NCI-H446 treated with DMSO at 0.1 percent for 48 hours (cell line): ENCODE measurements around the gene SORCS2.

Experiments
- DNase-seq: peaks from one replicate; lab custom pipeline; 2025; lab: John Stamatoyannopoulos, UW

The SORCS2 gene

DNA sequence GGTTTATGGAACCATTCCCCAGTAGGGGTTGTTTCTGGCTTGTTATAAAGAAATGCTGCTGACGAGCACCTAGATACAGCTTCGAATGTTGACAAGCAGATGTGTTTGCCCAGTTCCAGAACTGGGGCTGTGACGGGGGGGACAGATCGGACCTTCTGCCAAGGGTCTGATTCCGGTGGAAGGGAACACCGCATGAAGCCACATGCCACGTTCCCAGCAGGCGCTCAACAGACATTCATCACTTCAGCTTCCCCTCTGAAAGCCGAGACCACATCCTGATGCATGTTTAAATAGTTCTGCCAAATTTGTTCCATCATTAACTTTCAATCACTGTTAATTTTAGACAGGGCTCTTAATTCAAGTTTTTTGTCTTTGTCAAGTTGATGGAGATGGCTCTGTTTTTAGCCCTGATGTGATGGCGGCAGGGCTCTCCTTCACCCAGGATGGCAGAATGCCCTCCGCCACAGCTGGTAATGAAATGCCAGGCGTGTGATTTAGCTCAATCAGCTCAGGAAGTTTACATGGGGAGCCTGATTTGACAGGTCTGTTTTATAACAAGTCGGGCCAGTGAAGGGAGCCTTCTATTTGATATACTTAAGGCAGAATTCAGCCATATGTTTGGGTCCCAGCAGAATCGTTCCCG lies 185.0 kb downstream of the SORCS2 start:
- no peak for DNase-seq

DNA sequence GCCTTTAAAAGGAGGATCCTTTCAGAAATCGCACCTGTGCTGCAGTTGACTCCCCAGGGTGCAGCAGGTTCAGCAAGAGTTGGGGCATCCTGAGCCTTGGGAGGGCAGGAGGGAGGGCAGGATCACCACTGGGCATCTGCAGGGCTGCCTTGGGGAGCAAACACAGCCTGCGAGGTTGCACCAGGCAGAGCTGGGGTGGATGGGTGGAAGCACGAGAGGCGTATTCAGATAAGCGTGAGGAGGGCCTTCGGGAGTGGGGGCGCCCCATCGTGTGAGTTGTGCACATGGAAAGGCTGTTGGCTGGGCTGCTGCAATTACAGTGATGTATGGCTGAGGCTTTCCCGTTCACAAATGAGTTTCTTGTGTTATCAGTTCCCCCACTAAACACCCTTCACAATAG lies 186.8 kb downstream of the SORCS2 start:
- DNase-seq = no peak

DNA sequence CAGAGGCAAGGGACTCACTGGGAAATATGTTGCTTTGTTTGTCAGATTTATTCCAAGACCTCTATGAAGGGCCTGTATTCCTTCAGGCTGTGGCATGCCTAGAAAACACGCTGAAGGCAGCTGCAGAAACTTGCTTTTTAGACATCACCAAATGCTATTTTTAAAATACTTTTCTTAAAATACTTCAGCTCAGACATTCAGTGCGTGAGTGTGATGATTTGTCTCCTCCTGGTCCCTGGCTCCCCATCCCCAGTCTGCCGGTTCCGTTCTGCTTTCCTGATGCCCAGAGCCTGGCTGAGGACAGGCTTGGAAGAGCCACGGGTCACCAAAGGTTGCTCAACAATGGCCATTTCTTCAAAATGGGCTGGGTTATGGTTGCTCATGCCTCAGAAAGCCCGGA lies 187.4 kb downstream of the SORCS2 start:
- DNase-seq = no peak

DNA sequence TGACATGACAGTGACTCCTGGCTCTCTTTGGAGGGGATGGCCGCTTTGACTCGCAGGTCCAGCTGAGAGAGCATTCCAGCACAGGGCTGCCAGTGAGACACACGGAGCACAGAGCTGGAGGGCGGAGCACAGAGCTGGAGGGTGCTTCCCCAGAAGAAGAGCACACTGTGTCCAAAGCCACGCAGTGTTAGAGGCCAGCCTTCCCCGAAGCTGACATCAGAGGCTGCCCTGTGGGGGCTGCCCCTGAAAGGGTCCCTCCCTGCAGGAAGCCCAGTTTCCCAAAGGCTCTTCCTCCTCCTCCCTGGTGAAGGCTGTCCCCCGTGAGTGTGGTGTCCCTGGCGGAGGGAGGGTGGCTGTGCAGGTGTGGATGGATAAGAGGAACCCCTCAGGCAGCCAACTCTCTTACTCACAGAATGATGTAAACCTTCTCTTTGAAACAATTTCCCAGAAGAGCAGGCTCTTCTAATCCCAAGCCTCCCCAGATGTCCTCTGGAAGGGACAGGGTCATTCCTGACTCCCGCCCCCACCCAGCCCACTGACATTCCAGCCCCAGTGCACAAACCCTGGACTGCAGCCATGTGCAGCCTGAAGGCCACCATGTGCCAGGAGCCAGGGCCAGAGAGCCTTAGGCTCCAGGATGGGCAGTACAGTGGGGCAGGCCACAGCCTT lies 189.0 kb downstream of the SORCS2 start:
- DNase-seq = no peak

DNA sequence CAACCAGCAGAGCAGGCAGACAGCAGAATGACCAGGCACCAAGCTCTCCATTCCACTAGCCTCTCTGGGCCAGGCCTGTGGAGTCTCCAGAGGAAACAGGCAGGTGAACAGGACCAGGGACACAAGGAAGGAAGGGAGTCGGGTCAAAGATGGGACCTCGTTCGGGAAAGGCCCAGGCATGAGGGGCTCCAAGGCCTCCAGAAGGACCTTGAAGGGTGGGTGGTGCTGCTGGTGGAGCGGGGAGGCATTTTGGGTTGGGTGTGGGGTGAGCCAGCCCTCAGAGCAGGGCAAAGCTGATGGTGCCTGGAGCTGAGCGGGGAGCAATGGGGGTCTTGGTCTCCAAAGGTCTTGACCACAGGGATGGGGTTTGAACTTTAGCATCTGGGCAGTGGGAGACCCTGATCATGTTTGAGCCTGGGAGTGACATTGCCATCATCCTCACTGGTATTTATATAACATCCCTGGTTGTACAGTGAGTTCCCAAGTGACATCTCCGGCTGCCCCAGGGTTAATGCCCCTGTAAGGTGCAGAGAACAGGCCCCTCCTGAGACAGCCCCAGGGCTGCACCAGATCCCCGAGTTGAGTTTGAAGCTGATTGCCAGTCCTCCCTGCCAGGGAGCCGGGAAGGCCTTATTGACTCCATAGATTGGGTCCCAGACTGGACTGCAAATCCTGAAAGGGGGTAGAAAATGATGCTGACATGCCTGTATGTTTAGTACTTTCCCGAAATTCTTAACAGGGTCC lies 189.7 kb downstream of the SORCS2 start:
- DNase-seq = no peak

DNA sequence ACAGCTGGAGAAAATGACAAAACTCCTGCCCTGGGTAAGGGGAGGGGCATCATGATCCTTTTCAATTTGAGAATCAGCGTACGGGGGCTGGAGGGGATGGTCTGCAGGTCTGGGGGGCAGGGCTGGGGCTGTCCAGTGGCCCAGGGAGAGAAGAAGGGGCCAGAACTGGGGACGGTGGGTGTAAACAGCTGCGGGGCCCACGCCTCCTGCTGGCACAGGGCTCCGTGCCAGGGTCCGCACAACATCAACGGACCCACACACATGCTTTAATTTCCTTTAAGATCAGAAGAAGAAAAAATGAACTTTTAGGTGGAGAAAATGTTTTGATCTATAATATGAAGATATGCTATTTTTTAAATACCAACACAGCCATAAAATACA lies 190.3 kb downstream of the SORCS2 start:
- DNase-seq = no peak

DNA sequence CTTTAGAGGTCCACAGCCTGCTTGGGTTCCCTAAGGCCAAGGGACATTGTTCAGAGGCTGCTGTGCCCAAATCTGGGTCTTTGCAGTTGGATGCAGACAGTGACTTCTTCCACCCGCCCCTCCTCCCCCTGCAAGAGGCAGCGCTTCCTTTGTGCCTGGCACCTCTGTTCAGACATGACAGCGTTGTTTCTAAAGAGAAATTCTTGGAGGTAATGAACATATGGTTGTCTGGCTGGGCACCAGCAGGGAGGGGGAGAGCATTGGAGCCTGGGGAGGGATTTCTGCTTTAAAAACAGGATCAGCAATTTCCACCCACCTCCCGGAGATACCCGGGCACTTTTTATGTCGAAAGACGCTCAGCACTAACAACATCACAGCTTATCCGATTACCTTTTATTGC lies 190.9 kb downstream of the SORCS2 start:
- no peak for DNase-seq

DNA sequence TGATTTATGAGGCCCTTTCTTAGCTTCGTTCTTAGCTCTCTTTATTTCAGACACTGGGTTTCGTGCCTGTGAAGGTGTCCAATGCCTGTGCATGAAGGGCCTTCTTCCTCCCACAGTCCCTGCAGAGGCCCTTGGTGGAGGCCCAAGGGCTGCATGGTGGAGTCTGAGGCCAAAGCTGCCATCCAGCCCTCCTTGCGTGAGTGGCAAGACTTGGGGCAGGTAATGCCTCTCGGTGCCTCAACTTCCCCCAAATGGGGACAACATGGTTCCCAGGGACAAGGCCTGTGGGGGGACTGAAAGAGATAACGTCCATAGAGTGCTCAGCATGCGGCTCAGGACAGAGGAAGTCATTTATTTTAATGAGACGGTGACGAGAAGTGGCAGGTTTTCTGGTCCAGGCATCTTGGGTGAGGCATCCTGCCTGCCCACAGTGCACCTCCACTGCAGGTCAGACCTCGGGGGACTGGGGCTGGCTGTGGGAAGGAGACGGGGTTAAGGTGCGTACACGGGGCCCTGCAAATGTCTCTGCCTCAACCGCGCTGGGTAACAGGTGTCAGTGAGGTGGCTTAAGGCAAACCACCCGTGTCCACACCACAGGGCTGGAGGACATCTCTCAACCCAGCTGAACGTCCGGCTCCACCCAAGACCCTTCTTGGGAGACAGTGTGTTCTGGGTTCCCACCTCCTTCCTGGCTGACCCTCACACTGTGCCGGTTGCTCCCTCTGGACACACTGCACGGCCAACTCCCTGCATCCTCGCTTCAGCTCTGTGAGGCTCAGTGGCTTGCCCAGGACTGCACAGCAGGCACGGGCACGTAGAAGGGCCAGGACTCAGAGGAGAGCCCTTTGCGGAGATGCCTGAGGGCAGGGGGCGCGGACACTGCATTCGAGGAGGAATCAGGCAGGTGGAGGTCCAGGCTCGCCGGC lies 191.9 kb downstream of the SORCS2 start:
- no peak for DNase-seq

DNA sequence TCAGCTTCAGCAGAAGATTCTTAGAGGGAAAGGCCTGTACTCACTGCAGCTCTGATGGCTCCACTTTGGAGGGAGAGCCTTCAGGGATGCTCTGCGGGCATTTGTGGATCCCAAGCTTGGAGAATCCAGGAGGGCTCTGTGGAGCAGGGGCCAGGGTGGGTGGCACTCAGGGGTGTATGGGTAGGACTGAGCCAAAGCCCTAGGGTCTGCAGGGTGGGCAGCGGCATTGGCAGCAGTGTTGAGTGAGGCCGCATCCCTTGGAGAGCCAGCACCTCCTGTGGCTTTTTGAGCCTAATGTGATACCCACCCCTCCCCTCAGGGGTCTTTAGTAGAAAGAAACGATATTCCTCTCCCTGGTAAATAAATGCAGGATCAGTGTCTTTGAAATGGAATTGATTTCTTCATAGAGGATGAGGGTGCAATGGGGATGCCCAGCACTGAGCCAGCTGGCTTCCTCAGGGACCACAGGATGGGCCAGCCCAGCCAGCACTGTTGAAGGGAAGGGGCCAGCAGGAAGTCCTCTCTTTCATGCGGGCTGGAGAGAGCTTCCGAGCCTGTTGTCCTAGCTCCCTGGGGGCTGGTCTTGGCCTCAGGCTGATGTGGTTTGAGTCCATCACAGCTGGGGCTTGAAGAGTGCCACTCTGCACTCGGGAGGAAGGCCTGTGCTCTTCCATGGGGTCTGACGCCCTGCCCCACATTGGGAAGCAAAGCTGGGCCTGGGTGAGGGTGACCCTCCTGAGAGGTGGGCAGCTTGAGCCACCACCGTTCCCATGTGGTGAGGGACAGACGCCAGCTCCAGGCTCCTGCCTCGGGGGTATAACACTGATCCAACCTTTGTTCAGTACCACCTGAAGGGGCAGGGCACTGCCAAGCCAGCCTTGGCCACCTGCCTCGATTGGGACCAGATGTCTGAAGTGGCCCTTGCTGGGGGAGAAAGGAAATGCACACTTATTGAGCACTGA lies 192.9 kb downstream of the SORCS2 start:
- no peak for DNase-seq

DNA sequence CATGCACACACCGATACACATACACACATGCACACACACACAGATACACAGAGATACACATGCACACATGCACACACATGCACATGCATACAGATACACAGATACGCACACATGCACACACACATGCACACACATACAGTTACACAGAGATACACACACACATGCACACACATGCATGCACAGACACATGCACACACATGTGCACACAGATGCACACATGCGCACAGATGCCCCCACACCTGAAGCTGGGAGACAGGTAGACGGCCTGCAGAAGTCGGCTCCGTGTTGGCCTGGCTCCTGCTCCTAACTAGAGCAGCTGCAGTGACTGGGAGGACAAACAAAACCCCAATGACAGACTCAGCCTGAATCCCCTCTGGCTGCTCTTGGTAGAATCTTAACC lies 195.6 kb downstream of the SORCS2 start:
- DNase-seq = no peak

DNA sequence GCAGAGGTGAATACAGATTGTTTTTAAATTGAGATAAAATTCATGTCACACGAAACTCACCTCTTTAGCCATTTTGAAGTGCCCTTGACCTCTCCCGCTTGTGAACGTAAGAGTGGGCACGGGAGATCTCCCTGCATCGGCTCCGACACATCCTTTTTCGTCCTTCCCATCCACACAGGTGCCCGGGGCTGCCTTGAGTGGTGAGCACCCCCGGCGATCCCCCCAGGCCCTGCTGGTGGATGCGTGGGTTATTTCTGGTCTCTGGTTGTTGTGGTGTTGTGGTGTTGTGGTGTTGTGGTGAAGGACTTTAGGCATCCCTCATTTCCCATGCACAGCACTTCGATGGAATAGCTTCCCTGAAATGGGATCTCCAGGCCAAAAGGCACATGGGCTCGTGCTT lies 196.3 kb downstream of the SORCS2 start:
- no peak for DNase-seq

DNA sequence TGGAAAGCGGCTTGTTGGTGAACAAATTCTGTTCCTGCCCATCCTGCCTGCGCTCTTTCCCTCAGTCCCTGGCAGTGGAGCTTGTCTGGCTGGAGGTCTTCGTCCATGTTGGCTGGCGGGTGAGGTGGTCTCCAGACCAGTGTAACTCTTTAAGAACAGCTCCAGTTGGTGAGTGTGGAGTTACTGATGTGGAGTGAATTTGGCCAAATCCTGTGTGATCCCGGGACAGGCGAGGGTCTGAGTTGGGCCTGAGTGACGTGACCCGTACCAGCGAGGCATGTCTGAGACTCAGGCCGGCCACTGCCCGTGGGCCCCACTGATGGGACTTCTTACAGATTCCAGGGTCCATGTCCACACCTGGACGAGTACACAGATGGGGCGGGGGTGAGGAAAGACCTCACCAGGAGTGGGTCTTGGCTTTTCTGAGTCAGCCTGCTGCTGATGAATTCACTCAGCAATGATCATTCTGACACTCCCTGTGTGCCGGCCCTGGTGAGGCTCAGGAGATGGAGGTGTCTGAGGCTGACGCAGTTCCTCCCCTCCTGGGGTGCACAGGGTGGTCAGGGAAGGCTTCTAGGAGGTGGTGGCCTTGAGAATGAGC lies 196.9 kb downstream of the SORCS2 start:
- DNase-seq = no peak

DNA sequence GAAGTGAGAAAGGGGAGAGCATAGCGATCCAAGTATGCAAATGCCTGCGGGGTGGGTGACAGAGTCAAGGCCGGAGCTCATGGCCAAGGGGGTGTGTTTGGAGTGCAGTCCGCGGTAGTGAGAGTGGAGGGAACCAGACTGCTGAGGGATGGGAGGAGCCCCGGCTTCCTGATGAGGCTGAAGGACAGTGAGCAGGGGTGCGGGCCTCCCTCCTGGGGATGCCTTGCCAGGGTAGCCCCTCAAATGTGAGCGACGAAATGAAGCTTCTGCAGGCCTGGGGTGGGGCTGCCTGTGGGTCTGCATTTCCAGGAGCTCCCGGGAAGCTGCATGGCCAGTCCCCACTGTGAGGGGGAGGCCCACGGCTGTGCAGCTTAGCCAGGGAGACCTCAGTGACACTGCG lies 197.4 kb downstream of the SORCS2 start:
- DNase-seq = no peak

DNA sequence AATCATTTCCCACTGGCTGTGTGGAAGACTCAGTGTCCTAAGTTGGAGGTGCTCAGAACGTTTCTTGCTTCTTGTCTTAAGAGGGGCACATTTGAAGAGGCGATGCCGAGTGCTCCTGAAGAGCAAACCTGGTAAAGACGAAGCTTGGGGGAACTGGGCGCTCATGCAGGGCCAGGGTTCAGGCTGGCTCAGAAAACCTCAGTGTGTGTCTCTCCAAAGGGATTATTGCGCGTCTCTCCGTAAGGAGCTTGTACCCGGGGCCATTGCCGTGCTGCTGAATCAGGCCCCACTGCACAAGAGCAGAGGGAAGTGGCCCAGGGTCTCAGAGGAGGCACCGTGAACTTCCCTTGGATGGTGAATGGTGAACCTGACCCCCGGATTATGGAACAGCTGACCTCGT lies 198.0 kb downstream of the SORCS2 start:
- DNase-seq = no peak

DNA sequence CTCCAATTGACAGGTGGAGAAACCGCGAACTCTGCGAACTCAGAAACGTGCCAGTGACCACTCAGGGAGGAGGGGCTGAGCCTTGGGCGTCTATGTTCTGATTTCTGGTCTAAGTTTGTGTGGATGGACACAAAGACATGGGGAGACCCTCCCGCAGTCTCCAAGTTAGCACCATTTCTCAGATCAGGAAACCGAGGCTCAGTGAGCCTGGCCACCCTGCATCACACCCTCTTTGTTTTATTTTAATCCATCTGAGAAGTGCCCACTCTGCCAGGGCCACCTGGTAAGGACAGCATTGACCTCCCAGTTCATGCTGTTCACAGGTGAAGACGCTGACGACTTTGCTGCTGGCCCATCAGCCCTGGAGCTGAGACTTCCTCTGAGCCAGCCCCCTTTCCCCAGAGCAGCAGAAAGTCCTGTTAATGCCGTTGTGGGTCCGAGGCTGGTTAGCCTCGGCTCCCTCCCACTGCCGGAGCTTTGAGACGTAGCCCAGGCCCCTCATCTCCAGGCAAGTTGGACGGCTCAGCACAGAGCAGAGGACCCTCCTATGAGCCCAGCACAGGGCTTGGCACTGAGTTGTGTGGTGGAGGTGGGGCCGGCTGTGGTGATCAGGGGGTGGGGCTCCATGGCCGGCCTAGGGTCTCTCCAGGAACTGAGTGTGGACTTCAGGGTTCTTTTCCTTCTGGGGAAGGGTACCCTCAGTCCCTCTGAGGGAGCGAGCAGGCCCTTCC lies 198.7 kb downstream of the SORCS2 start:
- DNase-seq = no peak

DNA sequence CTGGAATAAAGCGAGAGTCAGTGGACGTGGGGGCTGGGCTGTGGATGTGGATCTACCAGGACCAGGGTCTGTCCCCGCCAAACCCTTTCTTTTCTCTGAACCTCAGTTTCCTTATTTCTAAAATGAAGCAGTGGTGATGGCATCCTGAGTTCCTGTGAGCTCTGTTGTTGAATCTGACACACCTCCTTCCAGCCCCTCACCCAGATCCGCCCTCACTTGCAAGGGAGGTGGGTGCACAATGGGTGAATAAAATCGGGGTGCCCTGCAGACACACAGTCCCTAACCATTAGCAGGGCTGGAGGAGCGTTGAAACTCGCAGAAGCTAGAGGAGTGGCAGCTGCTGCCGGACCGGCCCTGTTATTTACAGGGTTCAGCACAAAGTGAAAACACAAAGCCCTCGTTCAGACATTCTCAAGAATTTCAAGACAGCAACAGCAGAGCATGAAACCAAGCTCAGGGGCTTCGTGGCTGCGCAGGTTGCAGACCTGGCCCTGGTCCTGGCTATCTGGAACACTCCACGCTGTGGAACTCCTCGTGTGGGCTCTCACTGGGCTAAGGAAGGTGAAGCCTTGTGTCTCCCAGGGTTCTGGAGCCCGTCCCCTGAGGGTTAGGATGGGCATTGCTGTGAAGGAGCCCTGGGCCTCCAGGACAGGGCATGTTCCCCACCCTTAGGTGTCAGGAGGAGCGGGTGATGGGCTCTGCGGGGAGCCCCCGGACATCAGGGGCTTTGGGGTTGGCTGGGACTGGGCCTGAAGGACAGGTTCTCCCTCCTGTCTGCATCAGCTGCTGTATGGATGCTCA lies 199.5 kb downstream of the SORCS2 start:
- no peak for DNase-seq

DNA sequence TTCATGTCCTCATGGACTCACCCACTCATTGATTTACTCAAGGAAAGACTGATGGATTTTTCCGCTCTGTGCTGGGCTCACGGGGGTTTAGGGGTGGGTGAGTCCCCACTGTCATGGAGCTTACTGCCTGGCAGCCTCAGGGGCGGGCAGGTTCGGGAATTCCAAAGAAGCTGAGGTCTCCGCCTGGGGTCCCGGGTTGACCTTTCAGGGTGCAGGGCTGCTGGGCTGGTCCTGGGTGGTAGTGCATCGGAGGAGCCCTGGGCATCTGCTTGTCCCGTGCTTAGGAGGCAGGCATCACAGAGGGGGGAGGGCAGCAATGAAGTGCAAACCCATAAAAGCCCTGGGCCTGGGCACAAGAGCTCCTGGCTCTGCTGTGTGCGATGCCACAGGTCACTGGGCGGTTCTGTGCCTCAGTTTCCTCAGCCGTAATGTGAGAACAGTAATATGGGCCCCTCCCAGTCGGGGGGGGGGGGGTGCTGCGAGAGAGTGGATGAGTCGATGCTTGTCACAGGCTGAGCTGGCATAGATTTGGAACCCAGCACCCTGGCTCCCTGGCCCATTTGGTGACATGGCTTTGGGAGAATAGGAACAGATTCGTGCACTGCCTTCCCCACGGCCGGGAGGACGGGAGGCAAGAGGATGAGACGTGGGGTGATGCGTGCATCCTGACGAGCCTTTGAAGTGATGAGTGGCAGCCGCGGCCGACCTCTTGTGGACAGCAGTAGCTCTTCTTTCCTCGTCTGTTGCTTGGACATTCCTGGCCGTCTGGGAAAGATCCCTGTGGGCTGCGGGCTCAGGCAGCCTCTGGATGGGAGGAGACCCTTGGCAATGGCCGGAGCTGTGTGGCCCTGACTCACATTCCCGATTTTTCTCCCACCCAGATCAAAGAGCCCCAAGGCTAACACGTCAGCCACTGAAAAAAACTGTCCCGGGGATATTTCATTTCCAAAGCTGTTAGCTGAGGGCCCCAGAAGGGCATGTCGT lies 200.4 kb downstream of the SORCS2 start:
- no peak for DNase-seq
